SU-DHL-6 (cell line): ENCODE measurements around the gene SPG7.

Source experiments
- H2AFZ ChIP-seq: fragments of 200-600 bp; sonication (generic); 2 replicates; pipeline ENCODE4 v1.6.1; 2014; ENCODE audit warnings: low read depth, mild to moderate bottlenecking, moderate library complexity, mixed read lengths, antibody characterized with exemption, low read length; ENCODE audit not compliant: severe bottlenecking
- H3F3A ChIP-seq: fragments of 200-600 bp; shearing (Covaris generic); 2 replicates; pipeline ENCODE4 v1.6.0; 2016; ENCODE audit warnings: antibody characterized with exemption, mild to moderate bottlenecking; ENCODE audit not compliant: insufficient read depth
- H3K27ac ChIP-seq: fragments of 200-600 bp; sonication (generic); 2 replicates; pipeline ENCODE4 v1.5.1; 2016; ENCODE audit warnings: low read depth, mild to moderate bottlenecking, low read length, moderate library complexity, mixed read lengths
- H3K27me3 ChIP-seq: fragments of 200-600 bp; sonication (generic), shearing (Covaris generic); 2 replicates; pipeline ENCODE4 v1.6.0; 2014; ENCODE audit warnings: mild to moderate bottlenecking, low read length
- H3K36me3 ChIP-seq: fragments of 200-600 bp; sonication (generic); 2 replicates; pipeline ENCODE4 v1.6.1; 2014; ENCODE audit warnings: mild to moderate bottlenecking, low read length, mixed read lengths
- H3K4me2 ChIP-seq: fragments of 300-600, 200-600 bp; shearing (Covaris generic), sonication (generic); 2 replicates; pipeline ENCODE4 v1.6.0; 2014; ENCODE audit warnings: low read length, low read depth, mild to moderate bottlenecking; ENCODE audit not compliant: poor library complexity, severe bottlenecking
- H3K4me3 ChIP-seq: fragments of 200-600 bp; sonication (generic); 2 replicates; pipeline ENCODE4 v1.5.1; 2014; ENCODE audit warnings: antibody characterized with exemption, low read length, mild to moderate bottlenecking, mixed read lengths; ENCODE audit not compliant: insufficient read depth, poor library complexity, severe bottlenecking
- H3K79me2 ChIP-seq: fragments of 200-600 bp; sonication (generic); 2 replicates; pipeline ENCODE4 v1.6.1; 2014; ENCODE audit warnings: mild to moderate bottlenecking, low read length, moderate library complexity; ENCODE audit not compliant: insufficient read depth
- H3K9ac ChIP-seq: fragments of 200-600 bp; sonication (generic); 2 replicates; pipeline ENCODE4 v1.7.0; 2014; ENCODE audit warnings: mild to moderate bottlenecking, low read length
- H3K9me2 ChIP-seq: fragments of 200-600 bp; sonication (generic); replicated peaks from 2 replicates; pipeline ENCODE4 v1.6.1; 2014; ENCODE audit warnings: low read length; ENCODE audit not compliant: insufficient read depth
- H3K9me3 ChIP-seq: fragments of 200-600 bp; sonication (generic); 2 replicates; pipeline ENCODE4 v1.6.1; 2014; ENCODE audit warnings: low read length, mixed read lengths; ENCODE audit not compliant: insufficient read depth
- H4K20me1 ChIP-seq: fragments of 200-600 bp; sonication (generic); 2 replicates; pipeline ENCODE4 v1.6.1; 2014; ENCODE audit warnings: low read depth, mild to moderate bottlenecking, antibody characterized with exemption, low read length, moderate library complexity, mixed read lengths
- EZH2phosphoT487 ChIP-seq: fragments of 200-600 bp; sonication (generic), shearing (Covaris generic); conservative IDR thresholded peaks from 2 replicates; pipeline ENCODE4 v1.6.1; 2018; ENCODE audit warnings: mild to moderate bottlenecking, antibody characterized with exemption, low read length, moderate library complexity, mixed read lengths
- TF ChIP-seq, protein P1 (sequence below): fragments of 200-600 bp; sonication (generic); IDR thresholded peaks from one replicate; pipeline ENCODE4 v1.5.1; 2017; ENCODE audit warnings: antibody characterized with exemption, mild to moderate bottlenecking, low read length, moderate library complexity; ENCODE audit not compliant: insufficient read depth, poor library complexity, severe bottlenecking

The SPG7 gene

DNA sequence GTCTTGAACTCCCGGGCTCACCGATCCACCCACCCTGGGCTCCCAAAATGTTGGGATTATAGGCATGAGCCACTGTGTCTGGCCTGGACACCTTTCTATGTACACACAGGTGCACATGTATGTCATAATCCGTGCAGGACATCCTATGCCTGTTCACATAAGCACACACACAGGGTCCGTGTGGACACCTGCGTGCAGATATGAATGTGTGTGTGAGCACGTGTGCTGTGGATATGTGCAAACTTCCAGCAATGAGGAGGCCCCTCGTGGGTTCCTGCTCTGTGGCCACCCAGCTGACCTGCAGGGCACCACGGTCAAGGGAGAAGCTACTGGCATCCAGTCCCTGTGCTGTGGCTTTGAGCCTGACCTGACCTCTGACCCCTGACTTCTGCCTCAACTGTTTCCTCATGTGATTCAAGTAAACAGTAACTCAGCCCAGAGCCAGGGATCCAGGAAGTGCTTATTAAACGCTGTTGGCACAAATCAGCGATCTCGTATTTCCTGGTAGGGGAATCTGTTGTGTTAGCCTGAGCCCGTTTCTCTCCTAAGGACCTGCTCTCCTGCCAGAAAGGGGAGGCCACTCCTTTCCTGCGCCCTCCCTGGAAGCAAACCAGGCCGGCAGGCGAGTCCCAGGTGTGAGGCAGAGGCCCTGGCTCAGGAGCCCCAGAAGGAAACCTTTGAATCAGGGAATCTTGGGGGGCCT, 73.8 kb downstream of the SPG7 start:
- Histone ChIP-seq H3K9ac (no peak overlapping the region), H3K4me2 (no peak overlapping the region), H3K27ac (no peak overlapping the region), H3K36me3 (no peaks in the 10 kb centered on the region), H3K9me3 (no peaks in the 10 kb centered on the region), H2AFZ (no peak overlapping the region), H3K27me3 (no peaks in the 10 kb centered on the region), H3K4me3 (no peak overlapping the region), H3K9me2 (no peaks in the 10 kb centered on the region), H3F3A (no peaks in the 10 kb centered on the region), H4K20me1 (no peaks in the 10 kb centered on the region), H3K79me2 (no peaks in the 10 kb centered on the region)
- TF ChIP-seq, protein P1, sequence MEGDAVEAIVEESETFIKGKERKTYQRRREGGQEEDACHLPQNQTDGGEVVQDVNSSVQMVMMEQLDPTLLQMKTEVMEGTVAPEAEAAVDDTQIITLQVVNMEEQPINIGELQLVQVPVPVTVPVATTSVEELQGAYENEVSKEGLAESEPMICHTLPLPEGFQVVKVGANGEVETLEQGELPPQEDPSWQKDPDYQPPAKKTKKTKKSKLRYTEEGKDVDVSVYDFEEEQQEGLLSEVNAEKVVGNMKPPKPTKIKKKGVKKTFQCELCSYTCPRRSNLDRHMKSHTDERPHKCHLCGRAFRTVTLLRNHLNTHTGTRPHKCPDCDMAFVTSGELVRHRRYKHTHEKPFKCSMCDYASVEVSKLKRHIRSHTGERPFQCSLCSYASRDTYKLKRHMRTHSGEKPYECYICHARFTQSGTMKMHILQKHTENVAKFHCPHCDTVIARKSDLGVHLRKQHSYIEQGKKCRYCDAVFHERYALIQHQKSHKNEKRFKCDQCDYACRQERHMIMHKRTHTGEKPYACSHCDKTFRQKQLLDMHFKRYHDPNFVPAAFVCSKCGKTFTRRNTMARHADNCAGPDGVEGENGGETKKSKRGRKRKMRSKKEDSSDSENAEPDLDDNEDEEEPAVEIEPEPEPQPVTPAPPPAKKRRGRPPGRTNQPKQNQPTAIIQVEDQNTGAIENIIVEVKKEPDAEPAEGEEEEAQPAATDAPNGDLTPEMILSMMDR: no peak
- no peak for TF ChIP-seq EZH2phosphoT487

DNA sequence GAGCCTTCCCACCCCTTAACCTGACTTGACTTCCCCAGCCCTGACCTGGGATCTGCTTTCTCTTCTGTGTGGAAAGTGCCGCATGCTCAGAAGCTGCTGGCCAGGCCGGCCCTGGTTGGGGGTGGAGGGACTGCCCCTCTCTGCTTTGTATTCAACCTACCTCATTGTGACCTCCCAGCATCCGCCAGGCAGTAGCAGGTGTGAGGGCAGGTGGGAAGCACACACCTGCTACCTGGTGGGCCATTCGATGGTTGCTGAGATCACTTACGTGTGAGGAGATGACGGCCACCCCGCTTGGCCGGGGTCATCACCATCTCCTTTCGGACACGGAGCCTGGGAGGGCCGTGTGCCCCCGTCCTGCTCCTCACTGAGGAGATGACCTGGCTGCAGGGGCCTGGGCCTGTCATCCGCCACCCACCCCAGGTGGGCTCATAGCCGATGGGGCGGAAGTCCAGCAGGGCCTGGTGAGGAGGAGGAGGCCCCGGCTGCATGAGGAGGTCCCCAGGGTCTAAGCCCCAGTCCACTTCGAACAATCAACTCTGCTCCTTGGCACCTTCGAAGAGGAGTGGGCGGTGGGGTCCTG, 74.5 kb downstream of the SPG7 start:
- no peak overlapping the region for H3K27ac ChIP-seq

DNA sequence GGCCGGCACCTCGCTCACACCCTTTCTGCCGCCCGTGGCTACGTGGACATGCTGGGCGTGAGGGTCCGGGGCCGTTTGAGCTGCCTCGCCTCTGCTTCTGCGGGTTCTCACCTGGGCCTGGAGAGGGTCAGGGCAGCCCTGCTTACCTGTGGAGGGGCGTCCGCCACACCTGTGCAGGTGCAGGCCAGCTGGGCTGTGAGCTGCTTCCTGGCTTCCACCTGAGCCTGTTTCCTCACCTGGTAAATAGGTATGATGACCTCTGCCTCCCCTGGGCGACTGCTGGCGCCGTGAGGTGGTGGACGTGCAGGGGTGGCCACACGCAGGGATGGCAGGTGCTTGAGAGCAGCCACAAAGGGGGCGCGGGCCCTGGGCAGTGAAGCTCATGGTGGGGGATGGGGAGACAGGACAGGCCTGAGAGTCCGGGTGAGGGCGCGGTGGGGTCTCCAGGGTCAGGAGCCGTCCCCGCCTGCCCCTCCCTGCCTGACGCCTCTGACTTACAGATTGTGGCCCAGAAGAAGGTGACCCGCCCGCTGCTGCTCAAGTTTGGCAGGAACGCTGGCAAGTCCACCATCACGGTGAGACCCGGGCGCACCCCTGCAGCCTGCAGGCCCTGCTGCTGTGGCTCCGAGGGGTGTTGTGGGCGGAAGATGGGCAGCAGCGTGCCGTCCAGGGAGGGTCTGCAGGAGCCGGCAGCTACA, 75.1 kb downstream of the SPG7 start:
- H3K4me2 ChIP-seq: no peak overlapping the region
- H3K27me3 ChIP-seq: no peaks in the 10 kb centered on the region
- H4K20me1 ChIP-seq: no peaks in the 10 kb centered on the region
- no peaks in the 10 kb centered on the region for H3K36me3 ChIP-seq
- H3F3A ChIP-seq: no peaks in the 10 kb centered on the region
- H3K4me3 ChIP-seq: no peak overlapping the region
- H3K27ac ChIP-seq: no peak overlapping the region
- no peak for TF ChIP-seq EZH2phosphoT487
- TF ChIP-seq, protein P1: no peak
- H3K9me2 ChIP-seq: no peaks in the 10 kb centered on the region
- H3K79me2 ChIP-seq: no peaks in the 10 kb centered on the region
- no peak overlapping the region for H2AFZ ChIP-seq
- no peaks in the 10 kb centered on the region for H3K9me3 ChIP-seq
- no peak overlapping the region for H3K9ac ChIP-seq

More for the DNA sequence above, 74.5 kb downstream of the SPG7 start:
- Histone ChIP-seq H3K4me2 (no peak overlapping the region), H3K9me2 (no peaks in the 10 kb centered on the region), H4K20me1 (no peaks in the 10 kb centered on the region), H3K79me2 (no peaks in the 10 kb centered on the region), H3K9me3 (no peaks in the 10 kb centered on the region), H3K4me3 (no peak overlapping the region), H3K9ac (no peak overlapping the region), H3K36me3 (no peaks in the 10 kb centered on the region), H3K27me3 (no peaks in the 10 kb centered on the region), H2AFZ (no peak overlapping the region), H3F3A (no peaks in the 10 kb centered on the region)
- TF ChIP-seq EZH2phosphoT487: no peak
- TF ChIP-seq, protein P1: no peak
